Brain microvascular endothelial cell (primary cell): ENCODE results near the gene VAC14.

Experiments used
- DNase-seq: peaks from one replicate; pipeline ENCODE4 v3.0.0-alpha.2; 2020
- H3K27ac ChIP-seq: fragments of 250-450 bp; sonication (Bioruptor Pico); 2 replicates; pipeline ENCODE4 v1.5.1; 2020; ENCODE audit warnings: mild to moderate bottlenecking, moderate library complexity
- H3K27me3 ChIP-seq: fragments of 250-450 bp; sonication (Bioruptor Pico); replicated peaks from 2 replicates; pipeline ENCODE4 v1.5.1; 2020; ENCODE audit warnings: mild to moderate bottlenecking
- H3K36me3 ChIP-seq: fragments of 250-450 bp; sonication (Bioruptor Pico); replicated peaks from 2 replicates; pipeline ENCODE4 v1.5.1; 2020; ENCODE audit warnings: mild to moderate bottlenecking
- H3K4me3 ChIP-seq: 2 replicates; pipeline ENCODE4 v1.5.1; 2011; ENCODE audit warnings: low read depth, mild to moderate bottlenecking, control low read depth, low read length, moderate library complexity
- CTCF ChIP-seq: IDR thresholded peaks from 2 replicates; pipeline ENCODE4 v1.5.1; 2011; ENCODE audit warnings: low read depth, mild to moderate bottlenecking, moderate library complexity, low read length, control low read depth, inconsistent platforms; ENCODE audit errors: missing control alignments
- in situ Hi-C: cut with HindIII; loops from 2 replicates; pipeline ENCODE4 v1.10.0; 2017; ENCODE audit warnings: low sequenced_read_pairs, low pct_ligation_motif_present

The VAC14 gene

GRCh38 chr16:70686376-70687101 lies 114.4 kb downstream of the VAC14 start:
- H3K4me3 ChIP-seq, result peak overlapping the region; percentile 75

GRCh38 chr16:70685938-70686375 lies 115.0 kb downstream of the VAC14 start, which contains the start of gene MTSS2:
Gene MTSS2, minus strand, starts transcription at chr16:70686053. Its CDS starts 262 bp downstream, at chr16:70685791.
- H3K27ac ChIP-seq, result no peak within 1 kb of the TSS
- peak within 1 kb of the TSS; percentile 75 for H3K4me3 ChIP-seq
- in situ Hi-C loops, result no loop called here
- TF ChIP-seq CTCF, result no peak
- no peaks in the 10 kb centered on the region for H3K27me3 ChIP-seq
- DNase-seq, result peak; percentile 48
- H3K36me3 ChIP-seq, result no peaks in the 10 kb centered on the region

More at GRCh38 chr16:70686376-70687101, 114.4 kb downstream of the VAC14 start:
- Histone ChIP-seq H3K36me3 (no peaks in the 10 kb centered on the region), H3K27ac (no peak overlapping the region), H3K27me3 (no peaks in the 10 kb centered on the region)
- in situ Hi-C loops, result no loop called here
- no peak for TF ChIP-seq CTCF
- no peak for DNase-seq

- TF ChIP-seq CTCF, result no peak
- no peak for DNase-seq
- no peaks in the 10 kb centered on the region for H3K36me3 ChIP-seq
- no peak overlapping the region for H3K27ac ChIP-seq
- in situ Hi-C loops, result no loop called here
- peak overlapping the region; percentile 75 for H3K4me3 ChIP-seq
- H3K27me3 ChIP-seq, result no peaks in the 10 kb centered on the region
Observed at GRCh38 chr16:70685061-70685937, 115.7 kb downstream of the VAC14 start.

- Histone ChIP-seq H3K4me3 (peak overlapping the region; percentile 75), H3K27ac (no peak overlapping the region), H3K36me3 (no peaks in the 10 kb centered on the region), H3K27me3 (no peaks in the 10 kb centered on the region)
- in situ Hi-C loops, result no loop called here
- DNase-seq, result no peak
- TF ChIP-seq CTCF, result no peak
Observed at GRCh38 chr16:70684146-70685060, 116.6 kb downstream of the VAC14 start.

GRCh38 chr16:70683146-70683944 lies 117.6 kb downstream of the VAC14 start:
- Histone ChIP-seq H3K36me3 (peaks cover 3% of the 10 kb centered on the region), H3K4me3 (no peak overlapping the region), H3K27me3 (no peaks in the 10 kb centered on the region), H3K27ac (no peak overlapping the region)
- in situ Hi-C loops, result no loop called here
- no peak for TF ChIP-seq CTCF
- no peak for DNase-seq
